ENCODE data around the gene SLC30A1. TPM values are rescaled to one million over a fixed set of nuclear protein-coding genes. Genes with fewer than 3 reads are reported as not detected.

The SLC30A1 gene
- polyA plus RNA-seq, 1 of the 3 experiments (the other 2 are of a cell fraction), result 6.9 TPM

DNA sequence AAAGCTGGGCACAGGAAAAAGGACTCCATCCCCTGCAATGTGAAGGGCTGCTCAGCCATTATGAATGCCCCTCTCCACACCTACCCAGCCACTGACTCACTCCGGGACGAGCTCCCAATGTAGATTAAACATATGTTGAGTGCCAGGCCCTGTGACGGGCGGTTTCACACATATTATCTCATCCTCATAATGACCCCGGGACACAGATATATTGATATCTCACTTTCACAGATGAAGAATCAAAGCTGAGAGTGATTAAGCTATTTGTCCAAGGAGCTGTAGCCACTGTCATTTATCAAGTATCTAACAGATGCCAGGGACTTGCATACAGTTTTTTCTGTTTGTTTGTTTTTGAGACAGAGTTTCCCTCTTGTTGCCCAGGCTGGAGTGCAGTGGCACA, 35.0 kb upstream of the SLC30A1 start:
- Histone ChIP-seq H3K9ac (no peak overlapping the region), H3F3A (replicated peaks; ENCODE audit: insufficient read depth) (peaks cover 16% of the 10 kb centered on the region), H3K36me3 (replicated peaks in 1 of 2; ENCODE audit: control insufficient read depth in 1 of 2, insufficient read depth in 2 of 2, low read length in 1 of 2) (no peaks in the 10 kb centered on the region), H2AFZ (ENCODE audit: low read depth) (no peak overlapping the region), H3K27me3 (ENCODE audit: insufficient read depth) (no peaks in the 10 kb centered on the region), H3K79me2 (ENCODE audit: insufficient read depth) (no peaks in the 10 kb centered on the region), H3K9me3 (no peaks in the 10 kb centered on the region), H3K4me1 (ENCODE audit: control insufficient read depth in 1 of 2, insufficient read depth in 2 of 2, low read depth in 1 of 2, low read length in 1 of 2) (peaks cover 0 to 18% of the 10 kb centered on the region in 2 experiments; a peak in 1 of 4 replicates), H3K4me3 (ENCODE audit: low read depth in 2 of 2, low read length in 1 of 2) (no peak overlapping the region), H3K9me2 (no peaks in the 10 kb centered on the region), H4K20me1 (ENCODE audit: insufficient read depth) (no peaks in the 10 kb centered on the region), H3K4me2 (no peak overlapping the region), H3K27ac (ENCODE audit: low read depth in 2 of 2, low read length in 1 of 2) (peak overlapping the region in 1 of 2 experiments; percentile 81; a peak in 2 of 4 replicates)
- no peak for TF ChIP-seq MXI1 (IDR thresholded peaks at IDR 0.05; ENCODE audit: low read depth, low read length)
- no peak for TF ChIP-seq USF2 (IDR thresholded peaks at IDR 0.05; ENCODE audit: borderline replicate concordance, low read depth, low read length)
- no peak for TF ChIP-seq EP300 (IDR thresholded peaks at IDR 0.05; ENCODE audit: borderline replicate concordance in 1 of 2, low read depth in 1 of 2, low read length in 1 of 2)
- no peak for TF ChIP-seq REST (IDR thresholded peaks at IDR 0.05; ENCODE audit: low read depth, low read length)
- TF ChIP-seq GATA2 (CRISPR knock-in tag; IDR thresholded peaks at IDR 0.05), result no peak
- ChIA-PET POLR2A (interaction anchor here (0.6 kb wide), 1 partner anchor 1043 kb away, joined by 5 read pairs; no protein-coding TSS in a partner anchor), CTCF (interaction anchor here (0.6 to 1.5 kb wide), 5 partner anchors 14 to 145 kb away, joined by 3 to 5 read pairs (median 3); partner anchors contain the start of gene SLC30A1)
- WGBS (ENCODE audit: low lambda C conversion rate), result 83% methylated on average over 5 of the region's 5 CpGs
- peak; percentile 33 for DNase-seq

DNA sequence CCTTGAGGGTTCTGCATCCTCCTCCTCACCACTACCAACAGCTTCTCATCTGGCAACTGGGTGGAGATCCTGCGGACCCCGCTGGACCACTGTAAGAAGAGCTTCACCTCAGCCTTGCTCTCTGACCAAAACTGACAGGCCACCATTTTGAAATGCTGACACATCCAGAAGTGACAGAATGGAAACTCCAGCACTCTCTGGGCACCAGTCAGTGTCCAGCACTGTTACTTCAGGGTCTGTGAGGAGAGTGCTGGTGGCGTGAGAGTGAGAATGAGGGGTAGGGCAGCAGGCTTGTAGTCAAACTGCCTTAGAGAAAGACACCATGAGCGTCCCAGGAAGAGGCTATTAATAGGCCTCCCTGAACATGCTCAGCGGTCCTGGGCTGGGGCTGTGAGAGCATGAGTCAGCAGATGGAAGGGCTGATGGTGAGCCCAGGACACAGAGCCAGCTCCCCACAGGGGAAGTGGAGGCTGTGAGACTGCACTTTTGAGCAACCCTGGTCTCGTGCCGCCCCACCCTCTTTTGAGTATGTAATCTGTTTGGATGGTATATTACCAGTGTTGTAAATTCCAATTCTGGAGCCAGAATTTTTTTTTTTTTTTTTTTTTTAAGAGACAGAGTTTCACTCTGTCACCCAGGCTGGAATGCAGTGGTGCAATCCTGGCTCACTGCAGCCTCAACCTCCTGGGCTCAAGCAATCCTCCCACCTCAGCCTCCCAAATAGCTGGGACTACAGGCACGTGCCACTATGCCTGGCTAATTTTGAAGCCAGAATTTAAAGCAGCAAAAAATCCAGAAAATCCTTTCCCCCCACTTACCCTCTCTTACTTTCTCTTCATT, 34.4 kb upstream of the SLC30A1 start:
- Histone ChIP-seq H3K9ac (0 out of 2 replicates have a peak overlapping the region, but pooled peaks have one; percentile 33), H3K36me3 (replicated peaks in 1 of 2; ENCODE audit: control insufficient read depth in 1 of 2, insufficient read depth in 2 of 2, low read length in 1 of 2) (no peaks in the 10 kb centered on the region), H3K4me3 (ENCODE audit: low read depth in 2 of 2, low read length in 1 of 2) (no peak overlapping the region), H3K9me2 (no peaks in the 10 kb centered on the region), H3K4me2 (peak overlapping the region; percentile 20; the same call in 1 of the 2 replicates), H3K27me3 (ENCODE audit: insufficient read depth) (no peaks in the 10 kb centered on the region), H2AFZ (ENCODE audit: low read depth) (peak overlapping the region; percentile 91), H3K9me3 (no peaks in the 10 kb centered on the region), H3K27ac (ENCODE audit: low read depth in 2 of 2, low read length in 1 of 2) (peak overlapping the region; percentile 17 to 81; a peak in 3 of 4 replicates), H3K79me2 (ENCODE audit: insufficient read depth) (no peaks in the 10 kb centered on the region), H3F3A (replicated peaks; ENCODE audit: insufficient read depth) (peaks cover 16% of the 10 kb centered on the region), H4K20me1 (ENCODE audit: insufficient read depth) (no peaks in the 10 kb centered on the region), H3K4me1 (ENCODE audit: control insufficient read depth in 1 of 2, insufficient read depth in 2 of 2, low read depth in 1 of 2, low read length in 1 of 2) (peaks cover 0 to 18% of the 10 kb centered on the region in 2 experiments; a peak in 1 of 4 replicates)
- no peak for TF ChIP-seq EP300 (IDR thresholded peaks at IDR 0.05; ENCODE audit: borderline replicate concordance in 1 of 2, low read depth in 1 of 2, low read length in 1 of 2)
- peak; percentile 70; the same call in 1 of the 2 replicates for TF ChIP-seq MEF2A (IDR thresholded peaks at IDR 0.05; ENCODE audit: borderline replicate concordance, low read depth)
- TF ChIP-seq FOSL2 (IDR thresholded peaks at IDR 0.05; ENCODE audit: borderline replicate concordance, low read depth), result peak; percentile 64; the same call in 1 of the 2 replicates
- no peak for TF ChIP-seq RFX5 (IDR thresholded peaks at IDR 0.05; ENCODE audit: low read length)
- TF ChIP-seq, protein P1, sequence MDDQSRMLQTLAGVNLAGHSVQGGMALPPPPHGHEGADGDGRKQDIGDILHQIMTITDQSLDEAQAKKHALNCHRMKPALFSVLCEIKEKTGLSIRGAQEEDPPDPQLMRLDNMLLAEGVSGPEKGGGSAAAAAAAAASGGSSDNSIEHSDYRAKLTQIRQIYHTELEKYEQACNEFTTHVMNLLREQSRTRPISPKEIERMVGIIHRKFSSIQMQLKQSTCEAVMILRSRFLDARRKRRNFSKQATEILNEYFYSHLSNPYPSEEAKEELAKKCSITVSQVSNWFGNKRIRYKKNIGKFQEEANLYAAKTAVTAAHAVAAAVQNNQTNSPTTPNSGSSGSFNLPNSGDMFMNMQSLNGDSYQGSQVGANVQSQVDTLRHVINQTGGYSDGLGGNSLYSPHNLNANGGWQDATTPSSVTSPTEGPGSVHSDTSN (IDR thresholded peaks at IDR 0.05), result no peak
- no peak for TF ChIP-seq EZH2phosphoT487 (IDR thresholded peaks at IDR 0.05; ENCODE audit: borderline replicate concordance, low read depth)
- TF ChIP-seq USF2 (IDR thresholded peaks at IDR 0.05; ENCODE audit: borderline replicate concordance, low read depth, low read length), result no peak
- no peak for TF ChIP-seq TAF1 (IDR thresholded peaks at IDR 0.05; ENCODE audit: borderline replicate concordance, low read depth, low read length)
- ChIA-PET CTCF (interaction anchor here (0.6 to 1.5 kb wide), 5 partner anchors 13 to 144 kb away, joined by 3 to 5 read pairs (median 3); partner anchors contain the start of gene SLC30A1), POLR2A (interaction anchor here (0.6 kb wide), 1 partner anchor 1042 kb away, joined by 5 read pairs; no protein-coding TSS in a partner anchor)
- 57% methylated on average over 6 of the region's 8 CpGs for WGBS (ENCODE audit: low lambda C conversion rate)
- no peak for DNase-seq

Data from SK-N-SH (cell line).